Endothelial cell of umbilical vein (primary cell): ENCODE results near the gene TACC3. TPM values are rescaled to one million over a fixed set of nuclear protein-coding genes. Genes with fewer than 3 reads are reported as not detected.

ENCODE experiments used
- BruUV-seq: library from RNA; stranded (reverse); fragments of 400-500 nt; replicated peaks from 2 replicates; lab custom pipeline; 2021; lab: Mats Ljungman, UMichigan
- CTCF ChIA-PET: fragments of 300-600, 350-600 bp; sonication (Branson Sonifier 250); formaldehyde crosslinking; loops from one replicate; lab custom pipeline; 2021; ENCODE audit warnings: antibody characterized with exemption, inconsistent platforms; lab: Charles Lee
- POLR2A ChIA-PET: fragments of 300-600, 350-600 bp; sonication (Branson Sonifier 250); formaldehyde crosslinking; loops from one replicate; lab custom pipeline; 2021; ENCODE audit warnings: antibody characterized with exemption, inconsistent platforms; lab: Charles Lee
- DNase-seq: peaks from one replicate; pipeline ENCODE4 v3.0.0-alpha.2; 2011; ENCODE audit warnings: low read depth, low spot score
- FAIRE-seq: peaks from 2 replicates; lab custom pipeline; 2011; peaks lifted over from hg19 to GRCh38; lab: Jason Lieb, UNC
- H2AFZ ChIP-seq: 2 replicates; pipeline ENCODE4 v1.6.0; 2012; ENCODE audit warnings: low read depth, low read length, control low read depth, inconsistent platforms
- H3K27ac ChIP-seq: 2 replicates; pipeline ENCODE4 v1.5.1; 2011; ENCODE audit warnings: low read depth, mild to moderate bottlenecking, control low read depth, low read length, moderate library complexity; ENCODE audit not compliant: insufficient read depth
- H3K27me3 ChIP-seq, 2 experiments: 2 replicates each; pipeline versions ENCODE4 v1.6.0 to v1.6.1; 2011; ENCODE audit warnings: low read length in 2 of 2, mixed read lengths in 1 of 2; ENCODE audit not compliant: control insufficient read depth in 2 of 2, insufficient read depth in 2 of 2
- H3K36me3 ChIP-seq, 2 experiments: 2 replicates in 1 of 2; 3 replicates in 1 of 2; pipeline ENCODE4 v1.5.1; 2011; ENCODE audit warnings: low read length in 2 of 2, mild to moderate bottlenecking in 1 of 2, moderate library complexity in 1 of 2; ENCODE audit not compliant: control insufficient read depth in 2 of 2, insufficient read depth in 2 of 2; ENCODE audit errors: extremely low read depth in 1 of 2
- H3K4me1 ChIP-seq: 3 replicates; pipeline ENCODE4 v1.5.1; 2011; ENCODE audit warnings: mild to moderate bottlenecking, low read length; ENCODE audit not compliant: control insufficient read depth, insufficient read depth; ENCODE audit errors: extremely low read depth
- H3K4me2 ChIP-seq: 2 replicates; pipeline ENCODE4 v1.6.1; 2011; ENCODE audit warnings: low read length, control low read depth, mixed read lengths; ENCODE audit not compliant: insufficient read depth
- H3K4me3 ChIP-seq, 3 experiments: fragments of 200-600 bp in 1 of 3; sonication (generic), shearing (Covaris generic) in 1 of 3; replicated peaks in 1 of 3; 2 replicates each; pipeline ENCODE4 v1.5.1; 2011 to 2016; ENCODE audit warnings: control low read depth in 3 of 3, low read length in 3 of 3, mild to moderate bottlenecking in 2 of 3, inconsistent platforms in 1 of 3, low read depth in 1 of 3, moderate library complexity in 1 of 3; ENCODE audit not compliant: insufficient read depth in 1 of 3
- H3K79me2 ChIP-seq: 2 replicates; pipeline ENCODE4 v1.6.0; 2012; ENCODE audit warnings: low read length, inconsistent platforms; ENCODE audit not compliant: control insufficient read depth, insufficient read depth
- H3K9ac ChIP-seq: replicated peaks from 2 replicates; pipeline ENCODE3; 2011; ENCODE audit warnings: low read length, control low read depth; ENCODE audit not compliant: insufficient read depth; ENCODE audit errors: extremely low read depth
- H3K9me1 ChIP-seq: replicated peaks from 3 replicates; pipeline ENCODE4 v1.6.0; 2011; ENCODE audit warnings: mild to moderate bottlenecking, low read length; ENCODE audit not compliant: control insufficient read depth, insufficient read depth; ENCODE audit errors: extremely low read depth
- H3K9me3 ChIP-seq: replicated peaks from 2 replicates; pipeline ENCODE4 v1.5.1; 2012; ENCODE audit warnings: low read length, inconsistent platforms; ENCODE audit not compliant: control insufficient read depth, insufficient read depth
- H4K20me1 ChIP-seq: replicated peaks from 2 replicates; pipeline ENCODE3; 2011; ENCODE audit warnings: mild to moderate bottlenecking, low read length; ENCODE audit not compliant: control insufficient read depth, insufficient read depth; ENCODE audit errors: extremely low read depth
- EZH2 ChIP-seq: IDR thresholded peaks from 2 replicates; pipeline ENCODE4 v1.6.1; 2012; ENCODE audit warnings: borderline replicate concordance, low read depth, mild to moderate bottlenecking, moderate library complexity, low read length, inconsistent platforms; ENCODE audit not compliant: severe bottlenecking
- FOS ChIP-seq: IDR thresholded peaks from 2 replicates; pipeline ENCODE4 v1.6.1; 2011; ENCODE audit warnings: mild to moderate bottlenecking, low read length, moderate library complexity, borderline replicate concordance; ENCODE audit not compliant: insufficient read depth
- GATA2 ChIP-seq: IDR thresholded peaks from 2 replicates; pipeline ENCODE4 v1.7.0; 2011; ENCODE audit warnings: low read depth, mild to moderate bottlenecking, moderate library complexity, mixed read lengths, low read length; ENCODE audit not compliant: insufficient read length, insufficient read depth
- JUN ChIP-seq: IDR thresholded peaks from 2 replicates; pipeline ENCODE4 v1.6.1; 2011; ENCODE audit warnings: borderline replicate concordance, low read depth; ENCODE audit not compliant: insufficient read length, insufficient read depth
- MYC ChIP-seq: IDR thresholded peaks from one replicate; pipeline ENCODE4 v1.6.1; 2011; ENCODE audit warnings: mild to moderate bottlenecking, low read depth, low read length
- POLR2A ChIP-seq: IDR thresholded peaks from 2 replicates; pipeline ENCODE4 v1.6.1; 2012; ENCODE audit warnings: low read depth, mild to moderate bottlenecking, control low read depth, low read length
- POLR2AphosphoS5 ChIP-seq: IDR thresholded peaks from 2 replicates; pipeline ENCODE4 v1.6.1; 2012; ENCODE audit warnings: low read depth, mild to moderate bottlenecking, control low read depth, low read length, moderate library complexity; ENCODE audit not compliant: insufficient read depth
- dilution Hi-C: fragments of 300-500 bp; cut with MboI; formaldehyde crosslinking; loops from one replicate; pipeline ENCODE4 v1.15.0; 2019; ENCODE audit warnings: low sequenced_read_pairs; ENCODE audit not compliant: extremely low pct_ligation_motif_present
- intact Hi-C: fragments of 100-400 bp; cut with micrococcal nuclease; formaldehyde crosslinking; loops from one replicate; pipeline ENCODE4 v1.10.0; 2022
- polyA plus RNA-seq, 4 experiments: library from polyadenylated mRNA; depleted of rRNA in 3 of 4; stranded (reverse) in 3 of 4; unstranded in 1 of 4; fragments of >200 nt; gene quantifications; 2 replicates each; pipeline versions ENCODE4 v1.2.1 to v1.2.3, GENCODE V29; 2011 to 2012; ENCODE audit warnings: missing spikeins in 1 of 4
- total RNA-seq: library from RNA; stranded (reverse); gene quantifications from 2 replicates; pipeline ENCODE4 v1.2.3, GENCODE V29; 2021
- TF ChIP-seq, protein P1 (sequence below): IDR thresholded peaks from 2 replicates; pipeline ENCODE4 v1.6.1; 2011; ENCODE audit not compliant: insufficient read depth, insufficient read length
- TF ChIP-seq, protein P2 (sequence below), 2 donors: IDR thresholded peaks; 1 replicate in 1 of 2; 2 replicates in 1 of 2; pipeline ENCODE4 v1.5.1; 2011; ENCODE audit warnings: low read length in 2 of 2, mild to moderate bottlenecking in 2 of 2, moderate library complexity in 2 of 2, control low read depth in 1 of 2, inconsistent platforms in 1 of 2, low read depth in 1 of 2; ENCODE audit not compliant: insufficient read depth in 1 of 2; ENCODE audit errors: extremely low read depth in 1 of 2

TACC3 gene
- total and polyA plus RNA-seq, 2 donors (not counting 3 experiments of a cell fraction or from before 2014, with no cell fraction given), result 54.5 to 135 TPM

DNA sequence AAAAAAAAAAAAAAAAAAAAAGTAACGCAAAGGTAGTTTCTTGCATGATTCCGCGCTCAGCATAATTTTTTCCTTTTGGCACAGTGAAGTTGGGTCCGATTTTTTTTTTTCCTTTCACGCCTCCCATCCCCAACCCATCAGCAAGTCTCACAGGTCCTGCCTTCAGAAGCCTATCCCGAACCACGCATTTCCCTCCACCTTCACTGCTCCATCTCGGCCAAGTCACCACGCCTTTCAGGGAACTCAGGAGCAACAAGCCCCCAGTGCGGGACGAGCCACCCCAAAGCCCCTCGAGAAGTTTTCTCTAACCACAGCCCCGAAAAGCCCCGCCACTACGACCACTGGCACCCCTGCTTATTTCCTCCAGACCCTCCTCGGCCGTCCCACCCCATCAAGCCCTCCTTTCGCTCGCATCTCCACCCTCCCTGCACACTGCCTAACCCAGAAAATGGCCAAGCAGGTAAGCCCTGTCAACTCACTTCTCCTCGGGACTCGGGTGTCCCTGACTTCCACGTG is 10.2 kb upstream of the TACC3 start:
- no peak for DNase-seq
- peaks cover 16% of the 10 kb centered on the region for H3K4me1 ChIP-seq
- H3K36me3 ChIP-seq, result peaks cover 0 to 4% of the 10 kb centered on the region in 2 experiments
- TF ChIP-seq, protein P1, sequence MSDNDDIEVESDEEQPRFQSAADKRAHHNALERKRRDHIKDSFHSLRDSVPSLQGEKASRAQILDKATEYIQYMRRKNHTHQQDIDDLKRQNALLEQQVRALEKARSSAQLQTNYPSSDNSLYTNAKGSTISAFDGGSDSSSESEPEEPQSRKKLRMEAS, result no peak
- TF ChIP-seq POLR2A (no peak), POLR2AphosphoS5 (no peak), GATA2 (no peak), MYC (no peak), JUN (no peak), FOS (no peak), EZH2 (no peak)
- TF ChIP-seq, protein P2, sequence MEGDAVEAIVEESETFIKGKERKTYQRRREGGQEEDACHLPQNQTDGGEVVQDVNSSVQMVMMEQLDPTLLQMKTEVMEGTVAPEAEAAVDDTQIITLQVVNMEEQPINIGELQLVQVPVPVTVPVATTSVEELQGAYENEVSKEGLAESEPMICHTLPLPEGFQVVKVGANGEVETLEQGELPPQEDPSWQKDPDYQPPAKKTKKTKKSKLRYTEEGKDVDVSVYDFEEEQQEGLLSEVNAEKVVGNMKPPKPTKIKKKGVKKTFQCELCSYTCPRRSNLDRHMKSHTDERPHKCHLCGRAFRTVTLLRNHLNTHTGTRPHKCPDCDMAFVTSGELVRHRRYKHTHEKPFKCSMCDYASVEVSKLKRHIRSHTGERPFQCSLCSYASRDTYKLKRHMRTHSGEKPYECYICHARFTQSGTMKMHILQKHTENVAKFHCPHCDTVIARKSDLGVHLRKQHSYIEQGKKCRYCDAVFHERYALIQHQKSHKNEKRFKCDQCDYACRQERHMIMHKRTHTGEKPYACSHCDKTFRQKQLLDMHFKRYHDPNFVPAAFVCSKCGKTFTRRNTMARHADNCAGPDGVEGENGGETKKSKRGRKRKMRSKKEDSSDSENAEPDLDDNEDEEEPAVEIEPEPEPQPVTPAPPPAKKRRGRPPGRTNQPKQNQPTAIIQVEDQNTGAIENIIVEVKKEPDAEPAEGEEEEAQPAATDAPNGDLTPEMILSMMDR (IDR thresholded peaks at IDR 0.05; ENCODE audit: extremely low read depth in 1 of 2, insufficient read depth in 1 of 2, low read depth in 1 of 2, low read length in 2 of 2), result no peak
- H4K20me1 ChIP-seq, result no peaks in the 10 kb centered on the region
- BruUV-seq, result no TSS peak
- peak overlapping the region; percentile 25 for H2AFZ ChIP-seq
- peak overlapping the region; percentile 78 for H3K4me2 ChIP-seq
- H3K27ac ChIP-seq, result peak overlapping the region; percentile 34
- intact Hi-C loops (no loop called here), dilution Hi-C loops (no loop called here)
- H3K27me3 ChIP-seq, result no peaks in the 10 kb centered on the region
- peak overlapping the region; percentile 99 for H3K9ac ChIP-seq
- H3K79me2 ChIP-seq, result peaks cover 58% of the 10 kb centered on the region
- no peaks in the 10 kb centered on the region for H3K9me3 ChIP-seq
- H3K9me1 ChIP-seq, result no peaks in the 10 kb centered on the region
- ChIA-PET POLR2A (interaction anchor here (0.9 kb wide), 1 partner anchor 18 kb away, joined by 4 read pairs; no protein-coding TSS in a partner anchor), CTCF (interaction anchor here (1.3 to 2.2 kb wide), 4 partner anchors 11 to 19 kb away, joined by 5 to 33 read pairs (median 10); partner anchors contain the start of genes TACC3 and TMEM129)
- H3K4me3 ChIP-seq, result peak overlapping the region; percentile 60 to 62 (median 62)
- FAIRE-seq, result no peak
